SK-N-MC (cell line): Measurements from ENCODE around the gene SGPP2.

Experiments used
- EZH2 ChIP-seq: fragments of 200-600 bp; sonication (generic); IDR thresholded peaks from one replicate; pipeline ENCODE4 v1.6.1; 2017; ENCODE audit warnings: antibody characterized with exemption
- POLR2AphosphoS5 ChIP-seq: IDR thresholded peaks from 2 replicates; pipeline ENCODE4 v1.6.1; 2012; ENCODE audit warnings: mild to moderate bottlenecking, low read depth, low read length, borderline replicate concordance

- TF ChIP-seq EZH2 (no peak), POLR2AphosphoS5 (no peak)
These were observed 48.5 kb upstream of the SGPP2 start for GRCh38 chr2:222375798-222376197.
